Prostate gland (tissue), 2 donors: Measurements from ENCODE around the gene CUL1.

ENCODE experiments used
- CTCF ChIP-seq, 4 experiments: fragments of 200-600 bp in 2 of 4; fragments of 450-650 bp in 2 of 4; sonication (generic) in 2 of 4; IDR thresholded peaks; 1 replicate in 3 of 4; 2 replicates in 1 of 4; pipeline ENCODE4 v1.5.1; 2016 to 2019; ENCODE audit warnings: antibody characterized with exemption in 4 of 4, mild to moderate bottlenecking in 2 of 4, moderate library complexity in 2 of 4
- POLR2AphosphoS5 ChIP-seq: sonication (generic); formaldehyde crosslinking; IDR thresholded peaks from one replicate; pipeline ENCODE4 v1.6.1; 2017; ENCODE audit warnings: antibody characterized with exemption

- TF ChIP-seq CTCF (IDR thresholded peaks at IDR 0.05), result no peak
- TF ChIP-seq POLR2AphosphoS5, result no peak
Measured at GRCh38 chr7:148838905-148839304, 140.2 kb downstream of the CUL1 start.
